K562 (cell line): ENCODE data around the gene PRKAR2B. TPM values are rescaled to one million over a fixed set of nuclear protein-coding genes. Genes with fewer than 3 reads are reported as not detected.

ENCODE experiments used
- ADNP ChIP-seq: fragments of 200-800 bp; sonication (Bioruptor generic); IDR thresholded peaks from 2 replicates; pipeline ENCODE4 v1.6.1; 2016; ENCODE audit warnings: missing genetic modification characterization, missing compliant biosample characterization
- BCLAF1 ChIP-seq, 2 experiments: fragments of 450-650 bp in 1 of 2; IDR thresholded peaks; 2 replicates each; pipeline ENCODE4 v1.6.1; 2011 to 2017; ENCODE audit warnings: low read depth in 2 of 2, antibody characterized with exemption in 1 of 2, borderline replicate concordance in 1 of 2, low read length in 1 of 2, mild to moderate bottlenecking in 1 of 2, mixed read lengths in 1 of 2; ENCODE audit not compliant: control insufficient read depth in 1 of 2
- BRD9 ChIP-seq: fragments of 450-650 bp; IDR thresholded peaks from 2 replicates; pipeline ENCODE4 v1.6.1; 2018; ENCODE audit warnings: low read depth; ENCODE audit not compliant: partially characterized antibody
- ELF4 ChIP-seq: fragments of 450-650 bp; formaldehyde crosslinking; IDR thresholded peaks from 2 replicates; pipeline ENCODE4 v1.4.0; 2022; ENCODE audit warnings: missing genetic modification characterization
- EZH2 ChIP-seq: IDR thresholded peaks from 2 replicates; pipeline ENCODE4 v1.6.1; 2012; ENCODE audit warnings: low read depth, mild to moderate bottlenecking, inconsistent platforms, low read length, borderline replicate concordance
- FOXK2 ChIP-seq, 2 experiments: fragments of 450-650 bp; IDR thresholded peaks in 1 of 2; conservative IDR thresholded peaks in 1 of 2; 2 replicates each; pipeline ENCODE4 v1.6.1; 2016; ENCODE audit warnings: low read depth in 2 of 2, mild to moderate bottlenecking in 1 of 2
- PCBP2 ChIP-seq: fragments of 200-400 bp; formaldehyde crosslinking; IDR thresholded peaks from 2 replicates; pipeline ENCODE4 v1.6.1; 2018; ENCODE audit warnings: low read length, low read depth, mild to moderate bottlenecking, moderate library complexity; ENCODE audit not compliant: poor library complexity, severe bottlenecking
- RAD21 ChIP-seq, 2 experiments: fragments of 250-450 bp in 1 of 2; fragments of 450-650 bp in 1 of 2; sonication (Bioruptor Pico) in 1 of 2; formaldehyde crosslinking in 1 of 2; IDR thresholded peaks in 1 of 2; conservative IDR thresholded peaks in 1 of 2; 2 replicates each; pipeline versions ENCODE4 v1.4.0 to v1.8.0; 2020 to 2022; ENCODE audit warnings: mild to moderate bottlenecking in 2 of 2, moderate library complexity in 1 of 2
- XRCC4 ChIP-seq: IDR thresholded peaks from one replicate; pipeline ENCODE4 v1.6.1; 2011; ENCODE audit not compliant: insufficient read depth, insufficient read length; ENCODE audit errors: extremely low read depth
- ZNF511 ChIP-seq: sonication (generic); formaldehyde crosslinking; IDR thresholded peaks from 2 replicates; pipeline ENCODE4 v1.8.0; 2022; ENCODE audit warnings: mild to moderate bottlenecking, missing genetic modification reagents
- ZNF57 ChIP-seq: fragments of 450-650 bp; formaldehyde crosslinking; IDR thresholded peaks from 2 replicates; pipeline ENCODE4 v1.4.0; 2020; ENCODE audit warnings: mild to moderate bottlenecking, moderate library complexity
- polyA plus RNA-seq, 8 experiments: library from polyadenylated mRNA; depleted of rRNA in 4 of 8; stranded (reverse) in 5 of 8; unstranded in 3 of 8; fragments of >200 nt; fragmentation: Nextera tagmentation in 2 of 8; fragmentation: Illumina TruSeq in 1 of 8; extraction: Ambion mirVana in 2 of 8; extraction: Trizol in 1 of 8; gene quantifications; 2 replicates each; pipeline versions ENCODE4 v1.2.1 to v1.2.3, GENCODE V29; 2011 to 2014; ENCODE audit warnings: inconsistent platforms in 1 of 8, missing spikeins in 1 of 8
- total RNA-seq, 7 experiments: library from RNA; depleted of rRNA in 6 of 7; stranded (reverse); fragments of >200 nt in 6 of 7; fragmentation: Illumina TruSeq in 2 of 7; extraction: Trizol in 2 of 7; gene quantifications; 2 replicates each; pipeline versions ENCODE4 v1.2.1 to v1.2.3, GENCODE V29; 2011 to 2021; ENCODE audit warnings: low replicate concordance in 1 of 7
- TF ChIP-seq, protein P1 (sequence below), 2 experiments: fragments of 450-650 bp; formaldehyde crosslinking in 1 of 2; IDR thresholded peaks; 2 replicates each; pipeline versions ENCODE4 v1.4.0 to v1.6.1; 2014 to 2020; ENCODE audit warnings: mild to moderate bottlenecking in 2 of 2, borderline replicate concordance in 1 of 2, low read depth in 1 of 2
- TF ChIP-seq, protein P2 (sequence below): sonication (generic); formaldehyde crosslinking; IDR thresholded peaks from 2 replicates; pipeline ENCODE4 v1.8.0; 2022; ENCODE audit warnings: mild to moderate bottlenecking, missing genetic modification reagents

The PRKAR2B gene
- total and polyA plus RNA-seq, 9 of the 15 experiments (the other 6 are each of a cell fraction or from before 2014, with no cell fraction given), result 59.0 to 173 (median 129) TPM

- TF ChIP-seq, protein P1, sequence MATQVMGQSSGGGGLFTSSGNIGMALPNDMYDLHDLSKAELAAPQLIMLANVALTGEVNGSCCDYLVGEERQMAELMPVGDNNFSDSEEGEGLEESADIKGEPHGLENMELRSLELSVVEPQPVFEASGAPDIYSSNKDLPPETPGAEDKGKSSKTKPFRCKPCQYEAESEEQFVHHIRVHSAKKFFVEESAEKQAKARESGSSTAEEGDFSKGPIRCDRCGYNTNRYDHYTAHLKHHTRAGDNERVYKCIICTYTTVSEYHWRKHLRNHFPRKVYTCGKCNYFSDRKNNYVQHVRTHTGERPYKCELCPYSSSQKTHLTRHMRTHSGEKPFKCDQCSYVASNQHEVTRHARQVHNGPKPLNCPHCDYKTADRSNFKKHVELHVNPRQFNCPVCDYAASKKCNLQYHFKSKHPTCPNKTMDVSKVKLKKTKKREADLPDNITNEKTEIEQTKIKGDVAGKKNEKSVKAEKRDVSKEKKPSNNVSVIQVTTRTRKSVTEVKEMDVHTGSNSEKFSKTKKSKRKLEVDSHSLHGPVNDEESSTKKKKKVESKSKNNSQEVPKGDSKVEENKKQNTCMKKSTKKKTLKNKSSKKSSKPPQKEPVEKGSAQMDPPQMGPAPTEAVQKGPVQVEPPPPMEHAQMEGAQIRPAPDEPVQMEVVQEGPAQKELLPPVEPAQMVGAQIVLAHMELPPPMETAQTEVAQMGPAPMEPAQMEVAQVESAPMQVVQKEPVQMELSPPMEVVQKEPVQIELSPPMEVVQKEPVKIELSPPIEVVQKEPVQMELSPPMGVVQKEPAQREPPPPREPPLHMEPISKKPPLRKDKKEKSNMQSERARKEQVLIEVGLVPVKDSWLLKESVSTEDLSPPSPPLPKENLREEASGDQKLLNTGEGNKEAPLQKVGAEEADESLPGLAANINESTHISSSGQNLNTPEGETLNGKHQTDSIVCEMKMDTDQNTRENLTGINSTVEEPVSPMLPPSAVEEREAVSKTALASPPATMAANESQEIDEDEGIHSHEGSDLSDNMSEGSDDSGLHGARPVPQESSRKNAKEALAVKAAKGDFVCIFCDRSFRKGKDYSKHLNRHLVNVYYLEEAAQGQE (IDR thresholded peaks at IDR 0.05; ENCODE audit: borderline replicate concordance), result no peak
- TF ChIP-seq, protein P1 (CRISPR knock-in tag; IDR thresholded peaks at IDR 0.05; ENCODE audit: low read depth), result no peak
- TF ChIP-seq FOXK2 (conservative IDR thresholded peaks at IDR 0.05 in 1 of 2, IDR thresholded peaks at IDR 0.05 in 1 of 2; ENCODE audit: low read depth in 2 of 2) (peak; percentile 29 to 41; a peak in 1 of 4 replicates), ADNP (tag) (0 out of 2 replicates have a peak, but pooled peaks have one; percentile 50), BRD9 (peak; percentile 49), BCLAF1 (IDR thresholded peaks at IDR 0.05; ENCODE audit: borderline replicate concordance in 1 of 2, control insufficient read depth in 1 of 2, low read depth in 2 of 2, low read length in 1 of 2) (peak in 1 of 2 experiments; percentile 40; a peak in 1 of 4 replicates), ZNF57 (CRISPR knock-in tag) (no peak), PCBP2 (no peak), EZH2 (no peak), ELF4 (CRISPR knock-in tag) (peak; percentile 65; the same call in 1 of the 2 replicates), ZNF511 (CRISPR knock-in tag) (no peak), RAD21 (CRISPR knock-in tag; conservative IDR thresholded peaks at IDR 0.05 in 1 of 2, IDR thresholded peaks at IDR 0.05 in 1 of 2) (0 out of 4 replicates have a peak, but pooled peaks of 1 of the 2 experiments have one; percentile 17), XRCC4 (no peak)
- TF ChIP-seq, protein P2, sequence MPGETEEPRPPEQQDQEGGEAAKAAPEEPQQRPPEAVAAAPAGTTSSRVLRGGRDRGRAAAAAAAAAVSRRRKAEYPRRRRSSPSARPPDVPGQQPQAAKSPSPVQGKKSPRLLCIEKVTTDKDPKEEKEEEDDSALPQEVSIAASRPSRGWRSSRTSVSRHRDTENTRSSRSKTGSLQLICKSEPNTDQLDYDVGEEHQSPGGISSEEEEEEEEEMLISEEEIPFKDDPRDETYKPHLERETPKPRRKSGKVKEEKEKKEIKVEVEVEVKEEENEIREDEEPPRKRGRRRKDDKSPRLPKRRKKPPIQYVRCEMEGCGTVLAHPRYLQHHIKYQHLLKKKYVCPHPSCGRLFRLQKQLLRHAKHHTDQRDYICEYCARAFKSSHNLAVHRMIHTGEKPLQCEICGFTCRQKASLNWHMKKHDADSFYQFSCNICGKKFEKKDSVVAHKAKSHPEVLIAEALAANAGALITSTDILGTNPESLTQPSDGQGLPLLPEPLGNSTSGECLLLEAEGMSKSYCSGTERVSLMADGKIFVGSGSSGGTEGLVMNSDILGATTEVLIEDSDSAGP (CRISPR knock-in tag), result no peak
These were observed 1.5 kb downstream of the PRKAR2B start (continued) for GRCh38 chr7:107045980-107046379.
